SH-SY5Y (cell line): ENCODE data around the gene PRMT5.

Experiments used
- GATA2 ChIP-seq: IDR thresholded peaks from 2 replicates; pipeline ENCODE4 v1.6.1; 2011; ENCODE audit warnings: mild to moderate bottlenecking, low read depth, low read length
- GATA3 ChIP-seq: IDR thresholded peaks from 2 replicates; pipeline ENCODE4 v1.6.1; 2011; ENCODE audit warnings: low read depth, mild to moderate bottlenecking, low read length, moderate library complexity

DNA sequence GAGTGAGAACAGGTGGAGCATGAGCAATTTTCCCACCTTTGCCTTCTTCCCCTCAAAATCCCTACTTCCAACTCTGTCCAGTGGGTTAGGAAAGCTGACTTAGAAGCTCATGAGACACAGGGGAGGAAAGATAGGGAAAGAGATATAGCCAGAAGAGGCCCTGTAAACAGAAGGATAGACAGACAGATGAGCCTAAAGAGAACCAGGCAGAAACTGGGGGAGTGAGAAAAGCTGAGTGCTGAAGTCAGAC is 48.2 kb upstream of the PRMT5 start:
- TF ChIP-seq GATA2 (no peak), GATA3 (no peak)
